GM18870 (cell line): ENCODE data around the gene CACNA1C.
"Not testable (repeated sequence)": the region's sequence is repeated elsewhere in the genome, so short reads cannot be mapped to it uniquely, and the experiment has no call there.

ENCODE experiments used
- ATAC-seq: cut with Tn5 transposase; IDR thresholded peaks from one replicate; pipeline ENCODE4 v1.9.1; 2021; ENCODE audit warnings: moderate library complexity; ENCODE audit not compliant: unreplicated experiment

CACNA1C gene

DNA sequence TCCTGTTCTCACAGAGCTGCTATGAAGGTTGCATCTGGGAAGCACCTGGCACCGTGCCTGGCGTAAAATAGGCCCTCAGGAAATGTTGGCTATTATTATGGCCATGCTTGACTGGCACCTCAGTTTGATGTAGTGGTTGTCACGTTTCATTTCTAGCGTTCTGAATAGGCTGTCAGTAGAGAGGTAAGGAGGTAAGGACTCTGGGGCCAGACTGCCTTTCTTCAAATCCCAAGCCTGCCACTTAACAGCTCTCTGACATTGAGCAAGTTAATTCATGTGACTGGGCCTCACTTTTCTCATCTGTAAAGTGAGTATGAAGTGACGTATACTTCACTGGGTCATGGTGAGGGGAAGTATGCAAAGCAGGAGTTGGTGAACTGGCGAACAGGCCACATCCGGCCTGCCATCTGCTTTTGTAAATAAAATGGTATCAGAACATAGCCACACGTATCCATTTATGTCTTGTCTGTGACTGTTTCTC lies 196.2 kb downstream of the CACNA1C start:
- no peak for ATAC-seq

DNA sequence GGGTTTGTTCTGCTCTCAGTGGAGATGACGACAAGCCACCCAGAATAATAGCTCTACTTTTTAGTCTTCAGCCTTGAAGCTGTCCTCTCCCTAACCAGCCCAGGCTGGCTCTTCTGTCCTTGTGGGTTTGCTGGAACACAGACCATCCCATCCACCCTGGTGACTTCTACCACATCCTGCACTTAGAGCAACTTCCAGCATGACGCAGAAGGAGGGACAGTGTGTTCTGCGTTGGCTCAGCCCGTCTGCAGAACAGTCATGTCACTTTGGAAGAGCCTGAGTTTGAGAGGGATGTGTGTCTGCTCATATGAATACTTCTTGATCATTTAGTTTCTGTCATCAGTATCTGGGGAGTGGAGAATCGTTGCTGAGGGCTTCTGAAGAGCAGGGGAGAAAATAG lies 198.0 kb downstream of the CACNA1C start:
- ATAC-seq, result no peak

DNA sequence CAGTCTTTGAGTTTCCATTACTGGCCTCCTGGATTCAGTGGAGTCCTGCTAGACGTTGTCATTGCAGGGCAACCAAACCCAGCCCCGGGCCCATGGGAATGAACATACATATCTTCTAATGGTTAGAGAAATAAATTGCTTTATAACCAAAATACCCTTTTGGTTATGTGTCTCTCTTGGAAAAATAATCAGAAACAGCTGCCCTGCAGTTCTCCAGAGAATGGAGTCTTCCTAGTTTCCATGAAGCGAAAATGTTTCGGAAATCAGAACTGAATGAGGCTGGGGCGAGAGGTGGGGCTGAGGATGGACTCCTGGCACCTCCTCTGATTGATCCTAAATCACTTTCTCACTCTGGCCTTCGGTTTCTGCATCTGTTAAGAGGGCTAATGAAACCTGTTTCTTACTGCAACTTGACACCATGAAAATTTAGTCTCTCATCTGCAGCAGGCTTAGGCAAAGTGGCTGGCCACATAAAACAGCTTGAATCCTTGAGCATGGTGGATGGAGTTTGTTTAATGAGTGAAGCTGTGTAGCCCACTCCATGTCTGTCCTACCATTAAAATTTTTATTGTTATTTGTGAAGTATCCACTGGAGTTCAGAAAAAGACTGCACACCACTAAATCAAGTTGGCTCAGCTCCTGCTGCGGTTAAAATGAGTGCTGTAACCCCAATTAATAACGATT lies 198.9 kb downstream of the CACNA1C start:
- no peak for ATAC-seq

DNA sequence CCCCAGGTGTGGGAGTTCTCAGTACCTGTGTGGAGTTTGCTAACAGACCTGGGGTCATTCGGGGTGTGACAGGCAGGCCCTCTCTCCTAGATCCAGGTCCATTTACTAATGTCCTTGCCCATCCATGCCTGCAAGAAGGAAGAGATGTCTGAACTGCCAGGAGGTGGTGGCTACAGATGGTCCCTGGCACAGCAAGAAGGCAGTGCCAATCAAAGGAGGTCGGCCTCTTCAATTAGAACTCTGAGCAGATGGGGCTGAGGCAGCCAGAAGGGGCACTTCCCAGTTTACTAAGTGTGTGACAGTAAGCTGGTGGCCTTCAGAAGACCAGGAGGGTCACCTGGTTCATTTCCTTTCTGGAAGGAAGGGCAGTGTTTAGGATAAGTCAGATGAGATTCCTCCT lies 202.5 kb downstream of the CACNA1C start:
- no peak for ATAC-seq

DNA sequence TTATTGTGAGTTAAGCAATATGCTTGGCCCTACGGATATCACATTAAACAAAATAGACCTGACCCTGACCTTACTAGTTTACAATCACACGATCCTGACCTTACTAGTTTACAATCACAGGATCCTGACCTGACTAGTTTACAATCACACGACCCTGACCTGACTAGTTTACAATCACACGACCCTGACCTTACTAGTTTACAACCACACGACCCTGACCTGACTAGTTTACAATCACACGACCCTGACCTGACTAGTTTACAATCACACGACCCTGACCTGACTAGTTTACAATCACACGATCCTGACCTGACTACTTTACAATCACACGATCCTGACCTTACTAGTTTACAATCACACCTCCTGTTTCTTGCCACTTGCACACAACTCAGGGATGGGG lies 202.9 kb downstream of the CACNA1C start:
- ATAC-seq, result not testable (repeated sequence)

DNA sequence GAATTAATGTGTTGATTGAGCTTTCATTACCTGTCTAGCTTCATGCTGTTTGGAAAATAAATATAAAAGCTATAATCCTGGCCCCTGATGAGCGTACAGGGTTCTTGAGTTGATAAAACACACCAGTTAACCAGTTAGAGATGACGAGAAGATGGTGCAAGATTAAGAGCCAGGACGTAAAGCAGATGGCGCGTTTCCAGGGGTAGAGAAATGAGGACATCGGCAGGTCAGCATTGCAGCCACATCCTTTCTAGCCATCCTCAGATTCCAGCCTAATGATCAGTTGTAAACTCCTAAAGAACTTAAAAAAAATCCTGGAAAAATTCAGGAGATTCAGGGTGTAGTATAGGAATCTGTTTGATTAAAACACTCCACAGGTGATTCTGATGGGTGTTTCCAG lies 203.7 kb downstream of the CACNA1C start:
- no peak for ATAC-seq

DNA sequence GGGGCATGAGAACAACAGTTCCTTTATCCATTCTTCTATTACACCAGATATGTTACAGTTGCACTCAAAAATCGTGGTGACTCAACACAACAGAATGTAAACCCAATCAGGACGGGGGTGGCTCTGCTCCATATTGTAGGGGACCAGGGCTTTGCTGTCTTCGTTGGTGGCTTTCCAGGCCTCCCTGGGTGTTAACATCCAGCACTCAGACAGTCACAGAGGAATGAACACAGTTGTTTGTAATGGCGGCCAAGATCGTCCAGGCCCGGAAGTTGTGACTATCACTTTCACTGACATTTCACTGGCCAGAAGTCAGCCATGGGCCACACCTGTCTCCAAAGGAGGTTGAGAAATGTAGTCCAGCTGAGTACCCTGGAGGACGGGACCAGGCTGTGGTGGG lies 204.1 kb downstream of the CACNA1C start:
- no peak for ATAC-seq

DNA sequence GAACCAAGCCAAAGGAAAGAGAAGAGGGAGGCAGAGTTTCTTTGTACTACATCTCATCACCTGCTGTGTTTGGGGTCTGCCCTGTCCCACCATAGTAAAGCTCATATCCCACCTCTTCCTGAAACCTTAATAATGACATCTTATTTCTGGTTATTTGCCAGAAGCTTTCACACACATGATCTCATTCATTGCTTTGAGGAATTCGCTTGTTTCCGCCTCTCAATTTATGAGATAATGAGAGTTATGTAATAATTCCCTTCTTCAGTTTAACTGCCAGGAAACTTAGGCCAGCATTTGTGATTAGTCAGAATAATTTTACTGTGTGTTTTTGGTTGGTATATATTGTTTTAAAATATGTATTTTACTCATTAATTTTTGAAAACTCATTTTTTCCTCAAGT lies 205.2 kb downstream of the CACNA1C start:
- no peak for ATAC-seq

DNA sequence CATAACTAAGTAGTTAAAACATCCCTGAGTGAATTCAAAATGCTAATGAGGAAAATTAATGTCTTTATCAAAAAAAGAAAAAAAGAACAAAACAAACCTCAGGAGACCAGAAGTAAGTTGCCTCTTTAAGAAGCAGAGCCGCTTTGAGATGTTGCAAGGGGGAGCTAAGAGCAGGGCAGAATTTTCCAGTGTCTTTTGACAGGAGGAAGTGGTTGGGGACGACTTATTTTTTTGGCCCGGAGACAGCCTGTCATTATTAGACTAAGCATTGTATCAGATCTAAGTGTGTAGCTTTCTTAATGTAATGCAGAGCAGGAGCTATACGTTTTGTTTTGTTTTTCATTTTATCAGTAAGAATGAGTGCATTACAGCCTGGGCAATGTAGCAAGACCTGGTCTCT lies 206.6 kb downstream of the CACNA1C start:
- ATAC-seq, result no peak

DNA sequence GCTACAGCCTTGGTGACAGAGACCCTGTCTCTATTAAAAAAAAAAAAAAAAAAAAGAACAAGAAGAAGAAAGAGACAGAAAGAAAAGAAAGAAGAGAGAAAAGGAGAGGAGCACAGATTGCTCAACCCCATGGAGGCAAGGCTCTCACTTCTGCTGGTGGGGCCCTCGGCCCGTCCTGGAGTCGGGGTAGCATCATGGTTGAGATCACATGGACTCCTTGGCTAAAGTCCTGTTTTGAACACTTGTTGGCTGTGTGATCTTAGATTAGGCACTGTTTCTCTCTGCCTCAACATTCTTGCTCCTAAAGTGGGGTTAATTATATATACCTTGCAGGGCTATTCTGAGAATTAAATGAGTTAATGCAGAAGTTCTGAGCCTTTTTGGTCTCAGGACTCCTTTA lies 207.7 kb downstream of the CACNA1C start:
- no peak for ATAC-seq

DNA sequence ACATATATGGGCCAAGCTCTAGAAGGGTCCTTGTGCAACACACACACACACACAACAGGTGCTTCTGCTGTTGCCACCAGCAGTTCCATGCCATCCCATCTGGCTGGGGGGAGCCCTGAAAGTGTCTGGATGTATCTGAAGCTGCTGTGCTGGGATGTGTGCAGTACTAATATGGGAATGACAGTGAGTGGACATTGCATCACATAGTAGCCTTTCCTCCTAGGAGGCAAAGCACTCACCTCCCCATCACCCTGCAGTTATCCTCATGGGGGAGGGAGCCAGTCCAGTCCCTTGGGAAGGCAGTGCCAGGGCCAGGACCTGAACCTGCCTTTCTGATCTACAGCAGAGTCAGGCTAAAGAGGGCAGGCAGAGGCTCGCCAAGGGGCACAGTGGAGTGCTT lies 208.9 kb downstream of the CACNA1C start:
- no peak for ATAC-seq

DNA sequence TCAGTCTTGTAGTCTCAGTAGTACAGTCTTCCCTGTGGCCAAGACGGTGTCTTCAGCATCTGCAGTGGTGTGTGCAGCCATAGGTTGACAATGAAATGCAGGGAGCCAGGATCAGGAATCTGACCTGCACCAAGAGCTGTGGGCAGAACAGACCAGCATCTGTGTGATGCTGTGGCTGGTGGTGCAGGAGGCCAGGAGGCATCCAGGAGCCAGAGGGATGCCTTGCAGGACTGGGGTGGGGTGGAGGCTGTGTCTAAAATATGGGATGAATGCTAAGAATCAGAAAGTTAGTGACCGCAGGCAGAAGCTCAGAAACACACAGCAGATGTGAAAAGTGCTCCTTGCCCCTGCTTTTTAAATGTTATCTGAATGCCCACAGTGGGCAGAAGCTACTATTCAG lies 209.7 kb downstream of the CACNA1C start:
- ATAC-seq, result no peak

DNA sequence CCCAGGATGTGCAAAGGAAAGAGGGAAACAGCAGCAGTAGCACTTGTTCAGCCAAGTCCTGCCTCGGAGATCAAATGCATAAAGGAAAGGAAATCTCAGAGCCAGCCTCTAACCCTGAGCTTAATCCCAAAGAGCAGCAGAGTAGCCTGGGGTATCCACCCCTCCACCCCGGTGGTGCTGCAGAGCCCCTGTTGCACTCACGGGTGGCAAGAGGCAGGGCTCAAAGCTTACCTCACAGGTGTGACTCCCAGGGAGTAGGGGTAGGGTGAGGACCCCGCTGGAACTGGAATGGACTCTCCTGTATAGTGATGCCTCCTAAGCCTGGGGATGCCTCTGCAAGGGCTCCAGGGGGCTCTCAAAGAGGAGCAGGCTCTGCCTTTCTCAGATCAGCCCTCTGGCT lies 211.1 kb downstream of the CACNA1C start:
- no peak for ATAC-seq

DNA sequence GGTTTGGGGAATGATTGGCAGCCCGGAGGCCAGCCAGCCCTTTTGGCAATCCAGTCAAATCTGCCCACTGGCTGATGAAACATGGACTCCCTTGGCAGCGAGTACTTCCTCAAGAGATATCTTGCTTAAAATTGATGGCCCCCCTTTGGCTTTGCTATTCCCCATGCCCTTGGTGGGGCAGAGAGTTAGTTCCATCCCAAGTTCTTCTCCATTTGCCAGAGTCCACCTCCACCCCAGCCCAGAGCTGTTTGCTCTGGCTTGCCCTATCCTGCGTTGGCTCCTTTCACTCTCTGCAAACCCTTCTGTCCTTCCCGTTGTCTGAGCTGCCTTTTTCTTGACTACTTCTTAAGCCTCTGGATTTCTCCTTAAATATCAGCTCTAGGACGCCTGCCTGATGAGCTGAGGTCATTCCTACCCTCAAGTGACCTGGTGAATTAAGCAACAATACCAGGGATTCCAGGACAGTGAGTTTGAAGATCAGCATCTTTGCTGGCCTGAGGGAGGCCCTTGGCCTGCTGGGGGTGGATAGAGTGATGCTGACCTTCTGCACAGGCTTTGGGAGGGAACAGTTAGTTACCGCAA lies 212.0 kb downstream of the CACNA1C start:
- no peak for ATAC-seq

DNA sequence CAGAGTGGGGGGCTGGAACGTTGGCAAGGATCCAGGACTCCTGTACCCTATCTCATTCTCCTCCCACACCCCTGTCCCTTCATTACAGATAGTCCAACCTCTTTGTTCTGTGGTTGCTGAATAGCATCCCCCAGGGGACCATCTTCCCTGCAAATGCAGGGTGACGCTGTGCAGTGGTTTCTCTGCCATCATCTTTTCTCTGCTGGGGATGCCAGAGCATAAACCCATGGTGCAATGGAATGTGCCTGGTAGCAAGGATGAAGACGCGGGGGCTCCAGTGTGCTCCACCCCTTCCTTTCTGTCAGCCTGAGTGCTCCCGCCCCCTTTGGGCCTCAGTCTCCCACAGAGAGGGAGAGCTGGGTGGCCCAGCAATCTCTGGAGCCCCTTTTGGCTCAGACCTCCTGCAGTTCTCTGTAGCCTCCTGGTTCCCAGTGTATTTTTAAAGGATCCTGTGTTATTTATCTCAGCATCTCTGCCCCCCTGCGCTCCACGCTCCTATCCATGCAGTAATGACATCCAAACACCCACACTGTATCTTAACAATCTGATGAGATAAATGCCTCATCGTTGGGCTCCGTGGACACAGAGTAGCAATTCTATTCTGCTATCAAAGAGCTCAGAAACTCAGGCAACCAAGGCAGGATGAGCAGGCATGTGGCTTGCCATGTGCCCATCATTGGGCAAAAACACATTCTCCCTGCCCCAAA lies 212.8 kb downstream of the CACNA1C start:
- ATAC-seq, result no peak

DNA sequence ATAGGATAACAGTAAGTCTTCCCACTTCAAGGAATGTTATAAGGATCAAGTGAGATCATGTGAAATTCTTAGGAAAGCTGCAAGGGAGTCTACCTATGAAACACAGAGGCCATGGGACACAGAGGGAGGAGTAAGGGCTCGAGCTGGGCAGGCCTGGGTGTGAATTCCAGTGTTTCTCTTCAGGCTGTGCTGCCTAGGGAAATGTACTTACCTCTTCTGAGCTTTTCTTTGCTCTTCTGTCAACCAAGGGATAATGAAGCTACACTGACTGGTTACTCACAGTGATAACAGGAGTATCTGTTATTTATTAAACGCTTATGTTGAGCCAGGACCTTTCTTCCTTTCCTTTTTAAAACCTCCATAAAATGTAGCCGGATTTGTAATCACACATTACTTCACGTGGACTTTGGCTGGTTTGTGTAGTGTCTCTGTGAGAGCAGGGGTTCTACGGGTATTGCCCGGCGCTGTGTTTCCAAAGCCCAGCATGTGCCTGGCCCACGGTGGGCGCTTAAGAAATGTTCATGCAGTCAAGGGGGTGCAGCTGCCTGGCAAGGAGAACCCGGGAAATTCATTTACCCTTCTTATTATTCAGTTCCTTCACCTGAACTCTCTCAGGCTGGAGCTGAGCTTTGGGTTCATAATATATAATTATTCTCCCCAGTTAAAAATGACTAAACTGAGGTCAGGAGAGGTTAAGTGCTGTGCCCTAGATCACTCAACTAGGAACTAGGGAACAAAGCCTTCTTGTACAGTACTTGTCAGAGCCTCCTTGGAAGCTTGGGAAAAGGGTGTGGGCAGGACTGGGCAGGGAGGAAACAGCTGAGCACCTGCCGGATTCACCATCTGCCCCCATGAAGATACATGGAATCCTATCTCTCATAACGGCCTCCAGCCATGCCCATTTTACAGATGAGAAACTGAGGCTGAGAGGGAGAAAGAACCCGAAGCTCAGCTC lies 214.2 kb downstream of the CACNA1C start:
- ATAC-seq, result no peak

DNA sequence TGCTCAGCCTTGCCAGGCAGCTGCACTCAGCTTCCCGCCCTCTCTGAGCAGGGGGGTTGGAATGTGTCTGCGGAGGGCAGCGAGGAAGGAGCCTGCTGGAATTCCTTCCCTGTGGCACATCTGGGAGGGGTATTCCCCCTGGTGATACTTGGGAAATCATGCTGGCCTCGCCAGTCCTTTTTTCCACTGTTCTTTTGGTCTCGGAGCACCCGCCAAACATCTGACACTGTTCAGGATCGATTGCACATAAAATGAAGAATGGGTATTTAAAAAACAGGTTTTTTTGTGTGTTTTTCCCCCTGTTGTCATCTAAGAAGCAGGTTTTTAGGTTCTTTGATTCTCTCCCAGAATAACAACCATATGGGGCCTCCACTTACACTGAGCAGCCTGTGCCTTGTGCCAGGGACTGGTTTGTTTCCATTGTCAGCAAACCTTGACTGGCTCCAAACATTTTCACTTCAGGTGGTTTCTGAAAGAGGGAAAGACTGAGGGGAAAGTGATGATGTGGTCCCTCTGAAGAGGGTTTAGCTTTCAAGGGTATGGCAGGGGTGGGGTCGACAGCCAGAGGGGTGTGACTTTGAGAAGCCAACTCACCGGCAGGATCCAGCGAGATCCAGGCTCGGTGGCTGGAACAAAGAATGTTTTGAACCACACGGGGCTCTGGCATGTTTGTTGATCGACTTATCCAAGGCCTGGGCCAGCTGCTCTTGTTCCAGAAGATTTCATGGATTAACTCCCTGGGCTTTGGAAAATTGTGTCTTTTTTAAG lies 215.1 kb downstream of the CACNA1C start:
- ATAC-seq, result no peak

DNA sequence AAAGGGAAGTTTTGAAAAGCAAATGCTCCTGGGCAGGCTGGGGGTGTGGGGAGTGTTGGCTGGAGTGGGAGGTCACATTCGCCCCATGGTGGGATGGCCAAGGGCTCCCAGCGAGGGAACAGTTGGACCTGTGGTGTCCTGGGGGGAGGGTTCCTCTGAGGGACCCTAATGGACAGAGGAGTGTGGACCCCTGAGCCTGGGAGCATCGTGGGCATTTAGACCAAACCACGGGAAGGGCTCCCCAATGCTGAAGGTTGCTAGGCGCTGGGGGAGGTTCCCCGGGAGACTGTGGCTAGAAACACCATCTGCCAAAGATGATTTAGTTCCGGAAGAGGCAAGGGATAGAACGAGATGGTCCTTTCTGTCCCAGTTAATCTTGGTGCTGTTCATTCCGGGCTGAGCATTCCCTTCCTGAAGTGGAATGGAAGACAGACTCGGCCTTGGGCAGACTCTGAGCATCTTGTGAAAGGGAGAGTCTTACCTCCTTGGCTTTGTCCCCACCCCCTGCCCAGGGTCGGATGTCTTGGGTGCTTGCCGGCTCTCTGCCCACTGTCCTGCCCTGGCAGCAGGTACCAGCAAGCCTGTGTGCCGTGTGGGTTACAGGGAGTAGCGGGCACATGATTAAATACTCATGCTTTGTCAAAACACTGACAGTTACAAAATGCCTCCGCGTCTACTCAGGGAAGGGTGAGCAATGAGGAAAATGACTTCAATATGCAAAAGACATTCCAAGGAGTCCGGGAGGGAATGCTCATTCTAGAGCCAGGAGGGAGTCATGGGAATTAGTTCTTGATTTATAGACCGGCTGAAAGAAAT lies 215.9 kb downstream of the CACNA1C start:
- no peak for ATAC-seq

DNA sequence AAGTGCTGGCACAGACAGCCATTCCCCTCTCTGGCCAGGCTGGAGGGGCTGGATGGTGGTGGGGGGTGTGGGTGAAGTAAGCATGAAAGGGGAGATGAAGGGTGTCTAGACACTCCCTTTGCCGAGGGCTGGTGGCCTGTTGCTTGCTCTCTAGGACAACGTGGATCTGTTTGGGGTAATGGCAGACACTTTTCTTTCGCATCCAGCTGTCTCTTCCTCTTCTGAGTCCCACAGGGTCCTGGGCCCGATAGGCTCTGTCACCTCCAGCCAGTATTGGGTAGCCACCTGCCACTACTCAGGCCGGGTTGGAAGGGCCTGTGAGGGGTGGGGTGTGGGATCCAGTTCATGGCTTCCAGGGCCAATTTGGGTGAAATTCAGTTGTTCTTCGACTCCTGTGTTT lies 218.1 kb downstream of the CACNA1C start:
- no peak for ATAC-seq

DNA sequence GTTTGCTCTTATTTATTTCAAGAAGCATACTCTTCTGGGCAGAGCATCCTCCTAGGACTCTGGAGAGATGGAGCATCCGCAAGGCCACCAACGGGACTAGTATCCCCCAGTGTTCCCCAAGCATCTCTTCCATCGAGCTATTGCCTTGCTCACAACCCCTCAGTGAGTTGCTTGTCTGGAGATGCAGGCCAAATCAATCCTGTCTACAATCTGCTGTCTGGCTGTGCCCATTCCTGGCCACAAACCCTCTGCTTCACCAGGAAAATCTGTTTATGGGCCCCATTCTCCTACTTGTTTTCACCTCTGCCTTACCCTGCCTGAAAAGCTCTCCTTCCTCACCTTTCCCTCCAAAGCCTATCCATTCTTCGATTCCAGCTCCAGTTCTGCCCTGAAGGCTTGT lies 219.2 kb downstream of the CACNA1C start:
- ATAC-seq, result no peak
